HG02884 (cell line): ENCODE results near the gene ZFHX3.

Experiments
- ATAC-seq: cut with Tn5 transposase; IDR thresholded peaks from one replicate; pipeline ENCODE4 v1.9.1; 2021; ENCODE audit warnings: mild to moderate bottlenecking, moderate library complexity; ENCODE audit not compliant: unreplicated experiment

The ZFHX3 gene

GRCh38 chr16:72769876-72770275, 278.1 kb downstream of the ZFHX3 start:
- ATAC-seq = no peak

- no peak for ATAC-seq
Measured at GRCh38 chr16:72768591-72768990, 279.3 kb downstream of the ZFHX3 start.

GRCh38 chr16:72766506-72766905, 281.4 kb downstream of the ZFHX3 start:
- no peak for ATAC-seq

DNA sequence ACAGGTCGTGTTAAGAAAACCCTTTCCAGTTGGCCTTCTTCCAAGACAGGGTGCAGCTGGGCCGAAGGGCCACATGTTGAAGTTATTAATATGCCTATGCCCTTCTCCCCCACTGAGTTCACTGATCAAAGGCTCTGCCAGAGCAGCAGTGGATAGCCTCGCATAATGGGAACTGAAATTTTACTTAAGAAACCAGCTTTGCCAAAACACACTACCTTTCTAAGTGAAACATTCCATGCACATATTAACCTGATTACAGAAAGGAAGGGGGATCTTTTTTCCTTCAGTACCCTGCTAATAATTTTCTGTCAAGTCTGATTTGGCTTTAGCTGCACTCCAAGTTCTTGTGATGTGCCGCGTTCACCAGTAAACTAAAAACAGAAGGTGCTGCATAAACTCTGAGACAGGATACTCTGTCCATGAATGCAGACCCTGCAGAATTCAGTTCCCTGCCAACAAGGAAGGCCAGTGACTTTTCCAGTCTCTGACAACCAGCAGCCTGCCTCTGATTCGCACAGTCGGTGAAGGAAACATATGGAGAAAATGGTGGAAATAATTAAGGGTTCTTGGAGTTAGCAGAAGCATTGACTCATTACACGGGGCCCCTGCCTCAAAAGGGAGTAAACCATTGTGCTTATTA, 283.8 kb downstream of the ZFHX3 start:
- ATAC-seq = no peak

GRCh38 chr16:72760581-72760980, 287.3 kb downstream of the ZFHX3 start:
- no peak for ATAC-seq

DNA sequence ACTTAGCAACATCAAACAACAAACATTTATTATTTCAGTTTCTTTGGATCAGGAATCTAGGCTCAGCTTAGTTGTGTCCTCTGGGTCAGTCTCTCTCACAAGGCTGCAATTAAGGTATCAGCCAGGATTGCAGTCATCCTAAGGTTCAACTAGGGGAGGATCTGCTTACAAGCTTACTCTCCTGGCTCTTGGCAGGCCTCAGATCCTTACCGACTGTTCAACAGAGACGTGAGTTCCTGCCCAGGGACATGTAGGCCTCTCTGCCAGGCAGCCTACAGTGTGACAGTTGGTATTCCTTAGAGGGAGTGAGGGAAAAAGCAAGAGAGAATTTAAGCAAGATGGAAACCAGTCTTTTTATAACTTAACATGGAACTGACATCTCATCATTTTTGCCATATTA, 294.0 kb downstream of the ZFHX3 start:
- no peak for ATAC-seq

DNA sequence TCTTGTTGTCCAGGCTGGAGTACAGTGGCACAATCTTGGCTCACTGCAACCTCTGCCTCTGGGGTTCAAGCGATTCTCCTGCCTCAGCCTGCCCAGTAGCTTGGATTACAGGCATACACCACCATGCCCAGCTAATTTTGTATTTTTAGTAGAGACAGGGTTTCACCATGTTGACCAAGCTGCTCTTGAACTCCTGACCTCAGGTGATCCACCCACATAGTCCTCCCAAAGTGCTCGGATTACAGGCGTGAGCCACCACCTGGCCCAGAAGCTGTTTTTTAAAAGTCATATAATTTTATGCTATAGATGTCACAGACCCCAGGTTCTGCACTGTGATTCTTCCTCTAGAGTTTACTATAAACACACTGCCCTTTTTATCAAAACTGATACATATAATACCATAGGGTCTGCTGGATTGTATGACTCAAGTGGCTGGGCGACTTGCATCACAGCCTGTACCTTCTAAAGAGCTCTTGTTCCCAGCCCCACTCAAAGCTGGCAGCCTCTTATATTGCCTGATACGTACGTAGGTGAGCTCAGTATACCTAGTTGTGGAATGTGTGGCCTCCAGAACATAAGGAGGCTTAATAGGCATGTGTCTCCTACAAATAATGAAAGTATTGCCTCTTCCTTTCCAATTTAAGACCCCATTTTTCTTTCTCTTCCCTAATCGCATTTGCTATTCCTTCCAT, 295.8 kb downstream of the ZFHX3 start:
- no peak for ATAC-seq

DNA sequence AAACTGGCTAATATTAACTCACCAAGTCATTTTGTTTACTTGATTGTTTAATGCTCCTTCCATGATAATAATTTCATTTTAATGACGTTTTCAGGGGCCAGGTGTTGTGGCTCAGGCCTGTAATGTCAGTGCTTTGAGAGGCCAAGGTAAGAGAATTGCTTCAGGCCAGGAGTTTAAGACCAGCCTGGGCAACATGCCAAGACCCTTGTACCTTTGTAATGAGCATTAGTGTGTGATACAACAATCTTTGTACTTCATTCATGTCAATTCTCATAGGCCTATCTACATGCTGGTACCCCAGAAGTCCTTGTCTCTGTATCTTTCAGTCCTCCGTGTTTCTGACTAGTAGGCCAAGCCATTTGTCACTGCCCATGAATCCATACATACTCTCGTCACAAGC, 296.9 kb downstream of the ZFHX3 start:
- ATAC-seq = no peak

GRCh38 chr16:72749091-72749490, 298.8 kb downstream of the ZFHX3 start:
- ATAC-seq = no peak

DNA sequence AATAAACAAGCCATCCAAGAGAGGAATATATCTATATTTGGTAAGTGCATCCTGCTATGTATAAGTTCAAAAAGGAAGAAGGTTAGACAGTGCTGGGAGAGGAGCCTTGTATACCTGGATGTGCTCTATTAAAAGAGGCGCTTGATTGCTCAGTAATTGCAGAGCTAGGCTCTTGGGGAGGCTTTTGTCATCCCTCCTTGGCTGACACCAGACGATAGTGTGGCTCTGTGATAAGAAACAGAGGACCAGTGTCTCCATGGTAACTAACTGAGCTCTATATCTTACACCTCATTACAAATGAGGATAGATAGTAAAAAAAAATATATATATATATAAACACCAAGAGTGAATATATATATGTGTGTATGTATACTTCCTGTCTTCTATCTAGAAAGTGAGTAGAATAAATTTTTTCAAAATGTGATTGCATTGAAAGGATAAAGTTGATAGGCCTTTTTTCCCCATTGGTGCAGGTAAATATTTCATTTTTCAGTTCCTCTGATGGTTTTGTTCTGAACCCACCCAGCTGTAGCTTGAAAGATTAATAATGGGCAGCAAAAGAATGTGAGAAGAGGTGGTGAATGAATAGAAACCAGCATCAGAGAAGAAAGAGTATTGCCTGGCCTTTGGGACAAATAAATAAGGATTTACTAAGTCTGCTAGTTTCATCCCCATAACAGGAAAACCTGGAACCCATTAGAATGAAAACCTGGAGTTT, 303.7 kb downstream of the ZFHX3 start:
- ATAC-seq = no peak

DNA sequence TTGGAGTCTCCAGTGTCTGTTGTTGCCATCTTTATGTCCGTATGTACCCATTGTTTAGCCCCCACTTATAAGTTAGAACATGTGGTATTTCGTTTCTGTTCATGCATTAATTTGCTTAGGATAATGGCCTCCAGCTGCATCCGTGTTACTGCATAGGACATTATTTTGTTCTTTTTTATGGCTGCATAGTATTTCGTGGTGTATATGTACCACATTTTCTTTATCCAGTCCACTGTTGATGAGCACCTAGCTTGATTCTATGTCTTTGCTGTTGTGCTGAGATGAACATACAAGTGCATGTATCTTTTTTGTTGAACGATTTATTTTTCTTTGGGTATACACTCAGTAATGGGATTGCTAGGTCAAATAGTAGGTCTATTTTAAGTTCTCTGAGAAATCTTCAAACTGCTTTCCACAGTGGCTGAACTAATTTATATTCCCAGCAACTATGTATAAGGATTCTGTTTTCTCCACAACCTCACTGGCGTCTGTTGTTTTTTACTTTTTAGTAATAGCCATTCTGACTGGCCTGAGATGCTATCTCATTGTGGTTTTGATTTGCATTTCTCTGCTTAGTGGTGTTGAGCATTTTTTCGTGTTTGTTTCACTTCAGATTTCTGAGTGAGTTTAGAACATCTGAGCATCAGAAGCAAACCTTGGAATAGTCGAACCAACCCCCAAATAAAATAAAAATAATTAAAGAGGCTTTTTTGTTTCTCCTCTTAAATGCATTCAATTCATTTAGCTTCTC, 304.7 kb downstream of the ZFHX3 start:
- ATAC-seq = no peak

- ATAC-seq = no peak
Measured at GRCh38 chr16:72740347-72740746, 307.6 kb downstream of the ZFHX3 start.

- ATAC-seq = no peak
Measured at GRCh38 chr16:72739577-72739976, 308.4 kb downstream of the ZFHX3 start.

GRCh38 chr16:72736074-72736473, 311.9 kb downstream of the ZFHX3 start:
- ATAC-seq = no peak
